ENCODE measurements around the gene SLC24A3.

SLC24A3 gene

DNA sequence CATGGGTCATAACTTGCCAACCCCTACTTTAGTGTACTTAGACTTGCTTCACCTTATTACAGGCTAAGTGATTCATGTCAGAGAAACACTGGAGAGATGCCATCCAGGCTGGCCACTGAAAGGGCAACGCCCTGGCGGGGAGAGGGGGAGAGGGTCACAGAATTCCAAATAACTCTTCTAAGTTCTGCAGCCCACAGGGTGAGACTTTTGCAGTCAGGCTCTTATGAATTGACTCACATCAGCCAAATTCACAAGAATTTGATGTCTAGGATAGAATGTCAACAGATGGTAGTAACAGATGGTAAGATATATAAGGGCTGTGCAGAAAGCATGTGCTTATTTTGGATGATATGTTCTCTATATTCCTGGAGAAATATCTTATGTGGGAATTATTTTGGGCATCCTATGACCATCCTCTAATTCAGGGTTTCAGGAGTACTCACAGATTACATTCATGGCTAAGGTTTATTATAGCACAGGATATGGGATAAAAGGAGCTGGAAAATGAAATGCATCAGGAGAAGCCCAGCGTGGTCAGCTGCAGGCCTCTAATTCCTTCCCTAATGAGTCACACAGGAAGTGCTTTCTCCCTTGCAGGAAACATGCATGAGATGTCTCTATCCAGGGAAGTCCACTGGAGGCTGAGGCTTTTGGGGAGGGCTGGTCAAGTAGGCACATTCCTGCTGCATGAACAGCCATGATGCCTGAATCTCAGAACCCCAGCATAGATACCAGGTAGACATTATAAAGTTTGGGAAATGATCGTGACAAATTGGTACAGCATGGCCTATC is 486.9 kb downstream of the SLC24A3 start:
- TF ChIP-seq, protein P1, sequence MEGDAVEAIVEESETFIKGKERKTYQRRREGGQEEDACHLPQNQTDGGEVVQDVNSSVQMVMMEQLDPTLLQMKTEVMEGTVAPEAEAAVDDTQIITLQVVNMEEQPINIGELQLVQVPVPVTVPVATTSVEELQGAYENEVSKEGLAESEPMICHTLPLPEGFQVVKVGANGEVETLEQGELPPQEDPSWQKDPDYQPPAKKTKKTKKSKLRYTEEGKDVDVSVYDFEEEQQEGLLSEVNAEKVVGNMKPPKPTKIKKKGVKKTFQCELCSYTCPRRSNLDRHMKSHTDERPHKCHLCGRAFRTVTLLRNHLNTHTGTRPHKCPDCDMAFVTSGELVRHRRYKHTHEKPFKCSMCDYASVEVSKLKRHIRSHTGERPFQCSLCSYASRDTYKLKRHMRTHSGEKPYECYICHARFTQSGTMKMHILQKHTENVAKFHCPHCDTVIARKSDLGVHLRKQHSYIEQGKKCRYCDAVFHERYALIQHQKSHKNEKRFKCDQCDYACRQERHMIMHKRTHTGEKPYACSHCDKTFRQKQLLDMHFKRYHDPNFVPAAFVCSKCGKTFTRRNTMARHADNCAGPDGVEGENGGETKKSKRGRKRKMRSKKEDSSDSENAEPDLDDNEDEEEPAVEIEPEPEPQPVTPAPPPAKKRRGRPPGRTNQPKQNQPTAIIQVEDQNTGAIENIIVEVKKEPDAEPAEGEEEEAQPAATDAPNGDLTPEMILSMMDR (IDR thresholded peaks at IDR 0.05; ENCODE audit: low read depth, low read length) = no peak
- TF ChIP-seq, protein P2, sequence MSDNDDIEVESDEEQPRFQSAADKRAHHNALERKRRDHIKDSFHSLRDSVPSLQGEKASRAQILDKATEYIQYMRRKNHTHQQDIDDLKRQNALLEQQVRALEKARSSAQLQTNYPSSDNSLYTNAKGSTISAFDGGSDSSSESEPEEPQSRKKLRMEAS (IDR thresholded peaks at IDR 0.05; ENCODE audit: low read depth, low read length) = no peak
- TF ChIP-seq MYC (IDR thresholded peaks at IDR 0.05; ENCODE audit: low read depth, low read length) = no peak
- no peak for TF ChIP-seq POLR2A (IDR thresholded peaks at IDR 0.05; ENCODE audit: extremely low read depth, insufficient read length)
- H3K4me3 ChIP-seq (ENCODE audit: low read depth, low read length) = no peak overlapping the region
- no peak for DNase-seq (ENCODE audit: low read depth)

DNA sequence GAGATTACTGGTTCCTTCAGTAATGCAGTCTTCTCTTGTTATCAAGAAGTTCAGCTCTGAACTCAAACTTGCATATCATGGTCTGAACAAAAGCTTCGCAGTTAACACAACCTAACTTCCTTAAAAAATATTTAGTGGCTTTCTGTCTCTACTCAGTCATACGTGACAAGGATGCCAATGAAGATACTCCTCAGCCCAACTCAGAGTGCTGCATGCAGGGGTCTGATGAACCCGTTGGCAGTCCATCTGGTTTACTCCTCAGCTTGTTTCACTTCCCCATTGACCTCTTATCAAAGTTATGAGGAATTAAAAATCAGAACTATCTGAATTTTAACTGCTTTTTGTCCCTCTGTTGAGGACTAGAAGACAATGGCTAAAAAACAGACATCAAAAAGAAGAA is 489.0 kb downstream of the SLC24A3 start:
- TF ChIP-seq, protein P2 (IDR thresholded peaks at IDR 0.05; ENCODE audit: low read depth, low read length) = no peak
- peak; percentile 75 for DNase-seq (ENCODE audit: low read depth)
- H3K4me3 ChIP-seq (ENCODE audit: low read depth, low read length) = no peak overlapping the region

DNA sequence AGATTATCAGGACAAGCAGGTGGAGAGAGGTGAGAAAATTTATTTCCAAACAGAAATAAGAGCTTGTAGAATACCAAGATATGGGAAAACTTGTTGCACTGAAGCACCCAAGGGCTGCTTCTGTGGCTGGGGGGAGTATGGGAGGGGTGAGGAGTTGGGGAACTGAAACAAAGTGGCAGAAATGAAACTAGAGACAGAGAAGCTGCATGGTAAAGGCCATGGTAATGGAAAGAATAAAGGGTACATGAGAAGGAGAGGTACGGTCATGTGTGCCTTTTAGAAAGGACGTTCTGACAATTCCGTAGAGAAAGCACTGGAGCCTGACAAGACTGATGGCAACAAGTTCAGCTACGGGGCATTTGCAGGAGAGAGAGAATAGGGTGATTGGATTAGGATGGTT is 494.0 kb downstream of the SLC24A3 start:
- H3K4me3 ChIP-seq (ENCODE audit: low read depth, low read length) = no peak overlapping the region
- TF ChIP-seq POLR2A (IDR thresholded peaks at IDR 0.05; ENCODE audit: extremely low read depth, insufficient read length) (no peak), MYC (IDR thresholded peaks at IDR 0.05; ENCODE audit: low read depth, low read length) (no peak)
- TF ChIP-seq, protein P1 (IDR thresholded peaks at IDR 0.05; ENCODE audit: low read depth, low read length) = no peak
- TF ChIP-seq, protein P2 (IDR thresholded peaks at IDR 0.05; ENCODE audit: low read depth, low read length) = no peak
- DNase-seq (ENCODE audit: low read depth) = no peak

DNA sequence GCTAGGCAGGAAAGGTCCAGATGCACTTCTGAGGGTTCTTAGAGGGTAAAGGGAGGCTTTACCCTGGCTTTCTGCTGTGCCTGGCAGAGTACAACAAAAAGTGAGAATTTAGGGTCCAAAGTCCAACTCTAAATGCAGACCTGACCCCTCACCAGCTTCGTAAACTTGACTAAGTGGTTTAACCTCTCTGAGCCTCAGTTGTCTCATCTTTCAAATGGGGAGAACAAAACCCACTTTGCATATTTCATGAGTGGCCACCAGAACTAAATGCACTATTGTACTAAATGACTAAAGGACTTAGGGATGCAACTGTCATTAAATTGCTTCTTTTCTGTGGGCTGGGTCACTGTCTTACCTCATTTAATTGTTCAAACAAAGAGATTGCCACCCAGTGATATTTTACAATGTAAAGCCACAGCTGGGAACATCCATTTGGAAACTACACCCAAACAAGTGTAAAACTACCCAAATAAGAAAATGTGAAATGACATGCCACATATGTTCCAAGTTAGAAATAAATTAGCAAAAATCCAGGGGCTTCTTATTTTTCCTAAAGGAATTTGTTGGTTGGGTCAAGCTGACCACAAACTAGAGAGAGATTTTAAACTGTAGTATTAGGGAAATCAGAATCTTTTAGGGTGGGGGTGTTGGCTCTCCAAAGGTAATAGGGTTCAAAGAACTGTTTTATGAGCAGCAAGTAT is 497.3 kb downstream of the SLC24A3 start:
- H3K4me3 ChIP-seq (ENCODE audit: low read depth, low read length) = no peak overlapping the region
- no peak for DNase-seq (ENCODE audit: low read depth)
- TF ChIP-seq, protein P2 (IDR thresholded peaks at IDR 0.05; ENCODE audit: low read depth, low read length) = no peak
- TF ChIP-seq, protein P1 (IDR thresholded peaks at IDR 0.05; ENCODE audit: low read depth, low read length) = no peak
- TF ChIP-seq MYC (IDR thresholded peaks at IDR 0.05; ENCODE audit: low read depth, low read length) (no peak), POLR2A (IDR thresholded peaks at IDR 0.05; ENCODE audit: extremely low read depth, insufficient read length) (no peak)

DNA sequence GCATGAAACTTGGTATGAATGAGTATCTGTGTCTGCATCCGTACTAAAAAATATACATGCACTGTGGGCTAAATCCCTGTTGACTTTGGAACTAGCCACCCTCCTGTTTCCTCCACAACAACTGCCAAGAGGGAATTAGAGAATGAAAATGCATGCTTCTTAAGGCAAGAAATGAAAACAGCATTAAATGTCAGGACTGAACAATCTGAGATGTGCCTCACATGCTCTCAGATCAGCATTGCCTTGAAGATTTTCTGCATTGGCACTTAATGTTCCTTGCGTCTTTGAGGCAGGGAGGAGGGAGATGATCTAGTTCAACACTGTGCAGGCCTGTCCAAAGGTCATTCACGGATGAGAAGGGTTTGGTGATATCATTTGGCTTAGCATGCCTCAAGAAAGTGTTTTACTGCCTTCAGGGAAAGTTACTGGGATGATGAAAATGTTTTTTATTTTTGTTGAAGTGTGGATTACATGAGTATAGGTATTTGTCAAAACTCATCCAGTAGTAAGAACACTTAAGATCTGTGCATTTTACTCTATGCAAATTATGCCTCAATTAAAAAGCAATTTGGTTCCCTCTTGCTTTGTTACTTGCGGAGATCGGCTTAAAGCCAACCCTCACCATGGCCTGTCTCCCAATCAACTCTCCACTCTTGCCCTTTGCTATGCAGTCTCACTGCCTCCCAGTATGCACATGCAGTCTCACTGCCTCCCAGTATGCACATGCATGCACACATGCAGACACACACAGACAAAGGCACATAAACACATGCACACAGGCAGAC is 498.1 kb downstream of the SLC24A3 start:
- no peak overlapping the region for H3K4me3 ChIP-seq (ENCODE audit: low read depth, low read length)
- no peak for DNase-seq (ENCODE audit: low read depth)
- TF ChIP-seq, protein P2 (IDR thresholded peaks at IDR 0.05; ENCODE audit: low read depth, low read length) = no peak
- no peak for TF ChIP-seq MYC (IDR thresholded peaks at IDR 0.05; ENCODE audit: low read depth, low read length)
- TF ChIP-seq, protein P1 (IDR thresholded peaks at IDR 0.05; ENCODE audit: low read depth, low read length) = no peak
- TF ChIP-seq POLR2A (IDR thresholded peaks at IDR 0.05; ENCODE audit: extremely low read depth, insufficient read length) = no peak

All from NB4 (cell line).